Osteocyte (in vitro differentiated cells): ENCODE data around the gene KLF8. TPM values are rescaled to one million over a fixed set of nuclear protein-coding genes. Genes with fewer than 3 reads are reported as not detected.

Experiments used
- DNase-seq: peaks from one replicate; pipeline ENCODE4 v3.0.0; 2021; ENCODE audit warnings: mixed read lengths; ENCODE audit not compliant: unreplicated experiment; ENCODE audit errors: extremely low spot score
- H3K27ac Mint-ChIP-seq: one replicate; pipeline ENCODE4 v1.8.0; 2021; ENCODE audit warnings: mild to moderate bottlenecking, mixed read lengths; ENCODE audit not compliant: unreplicated experiment
- H3K27me3 Mint-ChIP-seq: one replicate; pipeline ENCODE4 v1.8.0; 2021; ENCODE audit warnings: mixed read lengths; ENCODE audit not compliant: unreplicated experiment
- H3K36me3 Mint-ChIP-seq: one replicate; pipeline ENCODE4 v1.8.0; 2021; ENCODE audit warnings: mixed read lengths; ENCODE audit not compliant: unreplicated experiment
- H3K4me1 Mint-ChIP-seq: one replicate; pipeline ENCODE4 v1.8.0; 2021; ENCODE audit warnings: mixed read lengths; ENCODE audit not compliant: unreplicated experiment
- H3K4me3 Mint-ChIP-seq: one replicate; pipeline ENCODE4 v1.8.0; 2021; ENCODE audit warnings: mild to moderate bottlenecking, moderate library complexity, mixed read lengths; ENCODE audit not compliant: unreplicated experiment
- H3K9me3 Mint-ChIP-seq: one replicate; pipeline ENCODE4 v1.8.0; 2021; ENCODE audit warnings: mixed read lengths; ENCODE audit not compliant: unreplicated experiment
- CTCF ChIP-seq: fragments of 200-600 bp; sonication (generic); IDR thresholded peaks from 2 replicates; pipeline ENCODE4 v1.5.0; 2021; ENCODE audit warnings: antibody characterized with exemption, mild to moderate bottlenecking, moderate library complexity
- total RNA-seq: library from RNA; stranded (reverse); gene quantifications from 2 replicates; pipeline ENCODE4 v1.2.1, GENCODE V29; 2021

Gene KLF8
- total RNA-seq, 1 donor from 2014 or later = 0.78 TPM

DNA sequence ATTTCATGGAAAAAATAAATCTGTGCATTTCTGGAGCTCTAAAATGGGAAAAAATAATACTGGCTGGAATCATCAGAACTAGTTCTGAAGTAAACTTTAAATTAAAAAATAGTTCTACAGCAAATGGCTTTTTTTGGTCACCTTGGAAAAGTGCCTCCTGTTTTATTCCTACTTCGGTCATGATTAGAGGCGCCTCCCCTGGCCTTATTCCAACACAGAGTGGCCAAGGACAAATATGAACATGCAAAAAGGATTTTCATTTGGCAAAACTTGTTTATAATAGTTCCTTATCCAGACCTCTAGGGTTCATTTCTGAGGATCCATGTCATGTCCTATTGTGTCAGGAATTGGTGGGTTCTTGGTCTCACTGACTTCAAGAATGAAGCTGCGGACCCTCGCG lies 11.1 kb upstream of the KLF8 start:
- H3K27ac Mint-ChIP-seq = no peak overlapping the region
- no peak for DNase-seq
- no peaks in the 10 kb centered on the region for H3K27me3 Mint-ChIP-seq
- no peak overlapping the region for H3K4me3 Mint-ChIP-seq
- no peaks in the 10 kb centered on the region for H3K4me1 Mint-ChIP-seq
- TF ChIP-seq CTCF = no peak
- H3K9me3 Mint-ChIP-seq = peaks cover 16% of the 10 kb centered on the region
- no peaks in the 10 kb centered on the region for H3K36me3 Mint-ChIP-seq

GRCh38 chrX:56222473-56223000 lies 9.6 kb upstream of the KLF8 start:
- H3K36me3 Mint-ChIP-seq = no peaks in the 10 kb centered on the region
- H3K4me1 Mint-ChIP-seq = no peaks in the 10 kb centered on the region
- H3K27me3 Mint-ChIP-seq = no peaks in the 10 kb centered on the region
- H3K9me3 Mint-ChIP-seq = peaks cover 8% of the 10 kb centered on the region
- no peak overlapping the region for H3K4me3 Mint-ChIP-seq
- H3K27ac Mint-ChIP-seq = no peak overlapping the region
- no peak for TF ChIP-seq CTCF
- no peak for DNase-seq

DNA sequence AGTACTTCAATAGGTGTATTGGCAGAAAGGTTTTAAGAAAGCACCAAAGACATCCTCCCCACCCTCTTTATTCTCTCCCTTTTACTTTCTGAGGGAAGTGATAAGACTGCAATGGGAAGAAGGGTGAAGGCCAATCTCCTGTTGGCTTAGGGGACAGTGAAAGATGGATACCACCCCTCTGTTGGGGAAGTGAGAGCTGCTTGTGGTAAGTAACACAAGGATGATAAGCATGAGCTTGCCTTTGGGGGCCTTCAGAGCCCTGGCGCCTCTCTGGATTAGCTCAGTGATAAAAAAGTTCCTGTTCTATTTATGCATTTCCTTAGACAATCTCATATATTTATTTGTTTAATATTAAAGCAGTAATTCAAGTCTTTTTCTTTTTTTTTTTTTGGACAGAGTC lies 5.2 kb upstream of the KLF8 start:
- Mint-ChIP-seq H3K27me3 (peaks cover 6% of the 10 kb centered on the region), H3K27ac (no peak overlapping the region), H3K4me3 (no peak overlapping the region), H3K36me3 (no peaks in the 10 kb centered on the region), H3K9me3 (peaks cover 3% of the 10 kb centered on the region), H3K4me1 (no peaks in the 10 kb centered on the region)
- no peak for TF ChIP-seq CTCF
- no peak for DNase-seq

DNA sequence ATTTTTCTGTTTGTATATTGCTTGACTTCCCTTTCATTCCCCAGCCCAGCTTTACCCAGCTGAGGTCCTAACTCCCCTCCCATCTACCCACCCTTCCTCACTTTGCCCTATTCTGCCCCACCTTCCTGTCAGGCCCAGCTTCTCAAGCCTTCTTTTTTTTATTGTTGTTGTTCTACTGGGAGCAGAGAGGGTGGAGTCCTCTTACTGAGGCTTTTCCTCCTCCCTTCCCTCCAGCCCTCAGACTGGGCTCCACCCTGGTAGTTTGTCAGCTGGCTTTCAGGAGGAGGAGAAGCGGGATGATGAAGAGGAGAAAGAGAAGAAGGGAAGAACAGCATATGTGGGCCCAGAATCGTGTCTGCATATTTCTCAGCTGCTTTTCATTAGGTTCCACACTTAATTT lies 3.2 kb upstream of the KLF8 start:
- Mint-ChIP-seq H3K27ac (no peak overlapping the region), H3K27me3 (peaks cover 10% of the 10 kb centered on the region), H3K4me3 (no peak overlapping the region), H3K9me3 (peaks cover 4% of the 10 kb centered on the region), H3K36me3 (no peaks in the 10 kb centered on the region), H3K4me1 (no peaks in the 10 kb centered on the region)
- no peak for TF ChIP-seq CTCF
- no peak for DNase-seq

GRCh38 chrX:56231537-56232090 lies 542 bp upstream of the KLF8 start:
- Mint-ChIP-seq H3K4me1 (no peaks in the 10 kb centered on the region), H3K9me3 (peaks cover 4% of the 10 kb centered on the region), H3K27ac (no peak overlapping the region), H3K36me3 (no peaks in the 10 kb centered on the region), H3K4me3 (no peak overlapping the region), H3K27me3 (peaks cover 10% of the 10 kb centered on the region)
- TF ChIP-seq CTCF = no peak
- DNase-seq = no peak
